GM11168 (cell line): ENCODE data around the gene NAT9.

ENCODE experiments used
- in situ Hi-C: fragments of 300-500 bp; cut with MboI; formaldehyde crosslinking; loops from one replicate; pipeline ENCODE4 v1.12.0; 2022; ENCODE audit warnings: low sequenced_read_pairs; ENCODE audit not compliant: unreplicated experiment

Gene NAT9

GRCh38 chr17:74749279-74750038, 26.7 kb downstream of the NAT9 start:
- in situ Hi-C loops = no loop called here

- in situ Hi-C loops = no loop called here
Measured at GRCh38 chr17:74748529-74749278, 27.4 kb downstream of the NAT9 start, which contains the start of gene NHERF1. Gene NHERF1 (plus strand): TSS chr17:74748628. CDS start chr17:74748847, 219 bp downstream.

- in situ Hi-C loops = no loop called here
Measured at GRCh38 chr17:74748279-74748528, 27.9 kb downstream of the NAT9 start.

GRCh38 chr17:74746922-74747321, 29.2 kb downstream of the NAT9 start:
- in situ Hi-C loops = no loop called here

- in situ Hi-C loops = no loop called here
Measured at GRCh38 chr17:74746376-74746775, 29.8 kb downstream of the NAT9 start.

- in situ Hi-C loops = no loop called here
Measured at GRCh38 chr17:74745548-74746177, 30.5 kb downstream of the NAT9 start.

GRCh38 chr17:74744714-74745547, 31.2 kb downstream of the NAT9 start:
- in situ Hi-C loops = no loop called here

- in situ Hi-C loops = no loop called here
Measured at GRCh38 chr17:74744349-74744713, 31.8 kb downstream of the NAT9 start.

- in situ Hi-C loops = no loop called here
Measured at GRCh38 chr17:74743755-74744154, 32.4 kb downstream of the NAT9 start.

- in situ Hi-C loops = no loop called here
Measured at GRCh38 chr17:74742978-74743545, 33.1 kb downstream of the NAT9 start.

GRCh38 chr17:74742153-74742515, 34.0 kb downstream of the NAT9 start:
- in situ Hi-C loops = no loop called here

GRCh38 chr17:74740641-74741387, 35.3 kb downstream of the NAT9 start:
- in situ Hi-C loops = no loop called here

- in situ Hi-C loops = no loop called here
Measured at GRCh38 chr17:74740173-74740572, 36.0 kb downstream of the NAT9 start.

GRCh38 chr17:74739227-74739831, 36.8 kb downstream of the NAT9 start:
- in situ Hi-C loops = loop anchor here (5.0 kb wide), 1 partner anchor 82 kb away; no protein-coding TSS in a partner anchor

- in situ Hi-C loops = loop anchor here (5.0 kb wide), 1 partner anchor 81 kb away; no protein-coding TSS in a partner anchor
Measured at GRCh38 chr17:74738051-74738996, 37.8 kb downstream of the NAT9 start.

- in situ Hi-C loops = loop anchor here (5.0 kb wide), 1 partner anchor 80 kb away; no protein-coding TSS in a partner anchor
Measured at GRCh38 chr17:74737299-74738050, 38.7 kb downstream of the NAT9 start.
